Measurements from ENCODE around the gene SERAC1.

The SERAC1 gene

GRCh38 chr6:158080849-158081656 lies 87.0 kb downstream of the SERAC1 start:
- Histone ChIP-seq H3K4me1 (ENCODE audit: insufficient read depth, low read length, severe bottlenecking) (no peaks in the 10 kb centered on the region), H3K9me3 (ENCODE audit: low read length) (no peaks in the 10 kb centered on the region)
- TF ChIP-seq CTCF (IDR thresholded peaks at IDR 0.05; ENCODE audit: low read length), result no peak
- no peak for TF ChIP-seq EZH2 (IDR thresholded peaks at IDR 0.05; ENCODE audit: borderline replicate concordance, low read length)

GRCh38 chr6:158078320-158078719 lies 89.7 kb downstream of the SERAC1 start:
- Histone ChIP-seq H3K36me3 (ENCODE audit: insufficient read depth, low read length) (no peaks in the 10 kb centered on the region), H3K9me3 (ENCODE audit: low read length) (no peaks in the 10 kb centered on the region), H4K20me1 (ENCODE audit: insufficient read depth, low read length) (no peaks in the 10 kb centered on the region), H2AFZ (ENCODE audit: low read length) (no peak overlapping the region), H3K4me3 (ENCODE audit: low read depth, low read length, poor library complexity, severe bottlenecking) (no peak overlapping the region), H3K27me3 (ENCODE audit: insufficient read depth, low read length) (no peaks in the 10 kb centered on the region), H3K4me2 (ENCODE audit: low read length) (no peak overlapping the region), H3K4me1 (ENCODE audit: insufficient read depth, low read length, severe bottlenecking) (no peaks in the 10 kb centered on the region), H3K79me2 (ENCODE audit: insufficient read depth, low read length) (no peaks in the 10 kb centered on the region), H3K27ac (ENCODE audit: low read depth, low read length, poor library complexity, severe bottlenecking) (no peak overlapping the region), H3K9me2 (ENCODE audit: low read depth, low read length) (no peaks in the 10 kb centered on the region), H3F3A (ENCODE audit: insufficient read depth, low read length) (no peaks in the 10 kb centered on the region), H3K9ac (ENCODE audit: low read length) (no peak overlapping the region)
- TF ChIP-seq EZH2 (IDR thresholded peaks at IDR 0.05; ENCODE audit: borderline replicate concordance, low read length), result no peak
- TF ChIP-seq CTCF (IDR thresholded peaks at IDR 0.05; ENCODE audit: low read length), result no peak

More at GRCh38 chr6:158080849-158081656, 87.0 kb downstream of the SERAC1 start:
- Histone ChIP-seq H3K27ac (ENCODE audit: low read depth, low read length, poor library complexity, severe bottlenecking) (no peak overlapping the region), H3K79me2 (ENCODE audit: insufficient read depth, low read length) (no peaks in the 10 kb centered on the region), H3K4me2 (ENCODE audit: low read length) (no peak overlapping the region), H2AFZ (ENCODE audit: low read length) (no peak overlapping the region), H3K9ac (ENCODE audit: low read length) (no peak overlapping the region), H3K4me3 (ENCODE audit: low read depth, low read length, poor library complexity, severe bottlenecking) (no peak overlapping the region), H4K20me1 (ENCODE audit: insufficient read depth, low read length) (no peaks in the 10 kb centered on the region), H3F3A (ENCODE audit: insufficient read depth, low read length) (no peaks in the 10 kb centered on the region), H3K9me2 (ENCODE audit: low read depth, low read length) (no peaks in the 10 kb centered on the region), H3K36me3 (ENCODE audit: insufficient read depth, low read length) (no peaks in the 10 kb centered on the region), H3K27me3 (ENCODE audit: insufficient read depth, low read length) (no peaks in the 10 kb centered on the region)

- Histone ChIP-seq H3K4me3 (ENCODE audit: low read depth, low read length, poor library complexity, severe bottlenecking) (no peak overlapping the region), H3F3A (ENCODE audit: insufficient read depth, low read length) (no peaks in the 10 kb centered on the region), H3K9ac (ENCODE audit: low read length) (no peak overlapping the region), H3K27me3 (ENCODE audit: insufficient read depth, low read length) (no peaks in the 10 kb centered on the region), H3K4me1 (ENCODE audit: insufficient read depth, low read length, severe bottlenecking) (no peaks in the 10 kb centered on the region), H3K27ac (ENCODE audit: low read depth, low read length, poor library complexity, severe bottlenecking) (no peak overlapping the region), H3K79me2 (ENCODE audit: insufficient read depth, low read length) (no peaks in the 10 kb centered on the region), H3K9me2 (ENCODE audit: low read depth, low read length) (no peaks in the 10 kb centered on the region), H4K20me1 (ENCODE audit: insufficient read depth, low read length) (no peaks in the 10 kb centered on the region), H3K9me3 (ENCODE audit: low read length) (no peaks in the 10 kb centered on the region), H2AFZ (ENCODE audit: low read length) (no peak overlapping the region), H3K4me2 (ENCODE audit: low read length) (no peak overlapping the region), H3K36me3 (ENCODE audit: insufficient read depth, low read length) (no peaks in the 10 kb centered on the region)
- TF ChIP-seq CTCF (IDR thresholded peaks at IDR 0.05; ENCODE audit: low read length) (no peak), EZH2 (IDR thresholded peaks at IDR 0.05; ENCODE audit: borderline replicate concordance, low read length) (no peak)
Measured at GRCh38 chr6:158077676-158078075, 90.4 kb downstream of the SERAC1 start.
